Muscle layer of colon (tissue), 2 donors: ENCODE data around the gene MYB.
A peak's percentile ranks its signal among the peaks of the same experiment; 100 is the strongest.
"Not testable (repeated sequence)": the region's sequence is repeated elsewhere in the genome, so short reads cannot be mapped to it uniquely, and the experiment has no call there.

ENCODE experiments used
- H3K27ac ChIP-seq: one replicate; pipeline ENCODE4 v1.7.0; 2013; ENCODE audit warnings: low read depth, mild to moderate bottlenecking, low read length, moderate library complexity
- H3K27me3 ChIP-seq, 2 donors: one replicate each; pipeline ENCODE4 v1.7.0; 2013; ENCODE audit warnings: low read length in 2 of 2, mild to moderate bottlenecking in 2 of 2; ENCODE audit not compliant: insufficient read depth in 2 of 2, control insufficient read depth in 1 of 2
- H3K36me3 ChIP-seq: one replicate; pipeline ENCODE4 v1.7.0; 2013; ENCODE audit warnings: mild to moderate bottlenecking, low read length; ENCODE audit not compliant: insufficient read depth
- H3K4me1 ChIP-seq: one replicate; pipeline ENCODE4 v1.7.0; 2013; ENCODE audit warnings: mild to moderate bottlenecking, low read length; ENCODE audit not compliant: insufficient read depth
- H3K4me3 ChIP-seq, 2 donors: one replicate each; pipeline ENCODE4 v1.7.0; 2013; ENCODE audit warnings: low read length in 2 of 2, low read depth in 1 of 2, mild to moderate bottlenecking in 1 of 2, moderate library complexity in 1 of 2
- H3K9ac ChIP-seq: one replicate; pipeline ENCODE4 v1.7.0; 2013; ENCODE audit warnings: low read length
- H3K9me3 ChIP-seq: one replicate; pipeline ENCODE4 v1.7.0; 2013; ENCODE audit warnings: mild to moderate bottlenecking, low read length
- donor health status: abdominal sarcoma.
- donor health status: Adenocarcinoma of cecum.

MYB gene

DNA sequence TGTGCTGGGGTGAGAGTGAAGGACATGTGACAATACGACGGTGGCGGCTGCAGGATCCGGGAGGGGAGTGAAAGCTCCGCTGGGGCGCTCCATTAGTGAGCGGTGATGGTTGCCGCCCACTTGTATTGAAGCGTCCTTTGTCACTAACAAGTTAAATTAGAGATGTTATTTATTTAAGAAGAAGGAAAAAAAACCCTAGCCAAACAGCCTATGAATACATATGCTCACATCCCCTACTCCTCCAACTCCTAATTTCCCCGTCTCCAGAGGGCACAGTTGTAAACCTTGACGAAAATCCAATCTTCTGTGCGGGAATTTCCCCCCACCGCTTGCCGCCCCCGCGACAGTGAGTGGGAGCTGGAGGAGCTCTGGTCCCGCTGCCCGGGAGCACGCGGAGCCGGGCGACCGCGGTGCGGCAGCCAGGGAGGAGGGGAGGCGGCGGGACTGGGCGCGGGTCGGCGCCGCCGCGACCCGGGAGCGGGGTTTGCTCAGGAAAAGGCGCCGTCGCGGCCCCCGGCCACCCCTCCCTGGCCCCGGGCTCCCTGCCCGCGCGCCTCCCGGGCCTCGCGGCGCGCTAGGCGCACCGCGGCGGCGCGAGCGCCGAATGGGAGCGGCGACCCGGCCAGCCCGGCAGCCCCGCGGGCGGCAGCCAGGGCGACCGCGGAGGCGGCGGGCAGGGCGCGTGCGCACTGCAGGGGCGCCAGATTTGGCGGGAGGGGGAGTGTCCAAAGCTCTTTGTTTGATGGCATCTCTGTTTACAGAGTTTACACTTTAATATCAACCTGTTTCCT is at the start of gene MYB:
TSS of gene MYB (plus strand) at position 767 of the 791 bp plus-strand sequence. CDS start 206 bp downstream, outside the sequence.
- Histone ChIP-seq H3K4me3 (peak within 1 kb of the TSS; percentile 54 to 55), H3K27me3 (peaks cover 25 to 37% of the 10 kb centered on the region in 2 donors), H3K4me1 (peaks cover 12% of the 10 kb centered on the region), H3K9ac (no peak within 1 kb of the TSS), H3K9me3 (no peaks in the 10 kb centered on the region), H3K36me3 (no peaks in the 10 kb centered on the region), H3K27ac (no peak within 1 kb of the TSS)

- H3K4me3 ChIP-seq = no peak overlapping the region
- no peak overlapping the region for H3K27ac ChIP-seq
- no peaks in the 10 kb centered on the region for H3K4me1 ChIP-seq
- H3K27me3 ChIP-seq = no peaks in the 10 kb centered on the region
- no peaks in the 10 kb centered on the region for H3K9me3 ChIP-seq
- H3K9ac ChIP-seq = no peak overlapping the region
- H3K36me3 ChIP-seq = no peaks in the 10 kb centered on the region
These were observed 48.3 kb upstream of the MYB start for GRCh38 chr6:135132776-135133175.

GRCh38 chr6:135135835-135136234 is 45.3 kb upstream of the MYB start:
- no peak overlapping the region for H3K9ac ChIP-seq
- no peak overlapping the region for H3K27ac ChIP-seq
- H3K27me3 ChIP-seq = no peaks in the 10 kb centered on the region
- H3K9me3 ChIP-seq = no peaks in the 10 kb centered on the region
- no peak overlapping the region for H3K4me3 ChIP-seq
- no peaks in the 10 kb centered on the region for H3K36me3 ChIP-seq
- no peaks in the 10 kb centered on the region for H3K4me1 ChIP-seq

DNA sequence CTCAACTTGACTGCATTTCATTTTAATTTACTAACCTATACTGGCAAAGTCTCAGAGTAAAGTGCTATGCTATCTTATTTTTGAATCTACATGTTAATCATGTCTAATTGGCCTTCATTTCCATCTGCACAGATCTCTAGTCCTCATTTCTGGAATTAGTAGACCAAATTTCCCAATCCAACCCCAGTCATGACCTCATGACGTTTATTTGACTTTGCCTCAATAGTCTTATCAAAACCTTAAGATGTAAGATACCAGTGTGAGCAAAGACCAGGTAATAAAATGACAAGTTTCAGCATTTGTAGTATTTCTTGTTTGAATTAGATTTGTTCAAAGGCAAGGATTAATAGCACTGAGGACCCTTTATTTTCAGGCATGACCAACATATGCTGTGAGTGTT is 43.3 kb upstream of the MYB start:
- no peaks in the 10 kb centered on the region for H3K27me3 ChIP-seq
- H3K4me1 ChIP-seq = no peaks in the 10 kb centered on the region
- no peak overlapping the region for H3K9ac ChIP-seq
- H3K4me3 ChIP-seq = no peak overlapping the region
- no peaks in the 10 kb centered on the region for H3K9me3 ChIP-seq
- H3K27ac ChIP-seq = no peak overlapping the region
- no peaks in the 10 kb centered on the region for H3K36me3 ChIP-seq

DNA sequence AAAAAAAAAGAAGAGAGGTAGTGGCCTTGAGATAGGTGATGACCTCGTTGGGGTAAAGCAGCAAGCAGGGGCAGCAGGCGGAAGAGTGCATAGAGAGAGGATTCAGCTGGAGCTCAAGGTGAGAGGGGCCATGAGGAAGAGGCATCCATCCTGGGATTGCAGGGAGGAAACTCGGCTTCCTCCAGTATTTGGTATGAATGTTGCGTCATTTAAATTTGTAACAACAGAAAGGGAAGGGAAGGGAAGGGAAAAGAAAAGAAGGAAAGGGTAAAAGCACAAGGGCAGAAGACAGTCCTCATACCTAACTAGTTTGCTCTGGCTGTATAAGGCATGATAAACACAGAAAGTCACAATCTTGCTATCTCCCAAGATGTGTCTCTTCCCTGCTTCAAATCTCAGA is 39.9 kb upstream of the MYB start:
- Histone ChIP-seq H3K27me3 (no peaks in the 10 kb centered on the region), H3K9me3 (no peaks in the 10 kb centered on the region), H3K4me3 (no peak overlapping the region), H3K4me1 (no peaks in the 10 kb centered on the region), H3K27ac (no peak overlapping the region), H3K9ac (no peak overlapping the region), H3K36me3 (no peaks in the 10 kb centered on the region)

- H3K9ac ChIP-seq = no peak overlapping the region
- no peaks in the 10 kb centered on the region for H3K27me3 ChIP-seq
- no peak overlapping the region for H3K4me3 ChIP-seq
- no peaks in the 10 kb centered on the region for H3K4me1 ChIP-seq
- H3K36me3 ChIP-seq = no peaks in the 10 kb centered on the region
- no peak overlapping the region for H3K27ac ChIP-seq
- no peaks in the 10 kb centered on the region for H3K9me3 ChIP-seq
These were observed 39.4 kb upstream of the MYB start for GRCh38 chr6:135141728-135142127.

- H3K4me3 ChIP-seq, H3K27ac ChIP-seq, H3K27me3 ChIP-seq, H3K9me3 ChIP-seq, H3K9ac ChIP-seq, H3K36me3 ChIP-seq, H3K4me1 ChIP-seq: not testable (repeated sequence)
These were observed 38.9 kb upstream of the MYB start for GRCh38 chr6:135142232-135142631.

DNA sequence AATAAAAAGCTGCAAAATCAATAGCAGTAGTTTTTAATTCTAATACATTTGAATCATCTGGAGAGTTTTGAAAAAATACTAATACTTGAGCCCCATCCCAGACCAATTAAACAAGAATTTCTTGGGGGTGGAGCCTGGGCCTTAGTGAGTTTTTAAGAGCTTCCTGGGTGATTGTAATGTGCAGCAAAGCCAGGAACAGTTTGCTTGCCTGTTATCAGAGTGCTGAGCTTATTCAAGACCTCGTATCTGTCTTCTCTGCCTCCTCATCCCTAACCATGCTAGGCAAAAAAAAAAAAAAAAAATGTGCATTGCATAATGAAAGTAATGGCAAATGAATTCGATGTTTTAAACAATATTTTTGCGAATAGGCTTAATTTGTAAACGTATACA is 36.4 kb upstream of the MYB start:
- no peaks in the 10 kb centered on the region for H3K27me3 ChIP-seq
- H3K36me3 ChIP-seq = no peaks in the 10 kb centered on the region
- H3K9me3 ChIP-seq = no peaks in the 10 kb centered on the region
- no peak overlapping the region for H3K9ac ChIP-seq
- H3K27ac ChIP-seq = no peak overlapping the region
- H3K4me3 ChIP-seq = no peak overlapping the region
- no peaks in the 10 kb centered on the region for H3K4me1 ChIP-seq

DNA sequence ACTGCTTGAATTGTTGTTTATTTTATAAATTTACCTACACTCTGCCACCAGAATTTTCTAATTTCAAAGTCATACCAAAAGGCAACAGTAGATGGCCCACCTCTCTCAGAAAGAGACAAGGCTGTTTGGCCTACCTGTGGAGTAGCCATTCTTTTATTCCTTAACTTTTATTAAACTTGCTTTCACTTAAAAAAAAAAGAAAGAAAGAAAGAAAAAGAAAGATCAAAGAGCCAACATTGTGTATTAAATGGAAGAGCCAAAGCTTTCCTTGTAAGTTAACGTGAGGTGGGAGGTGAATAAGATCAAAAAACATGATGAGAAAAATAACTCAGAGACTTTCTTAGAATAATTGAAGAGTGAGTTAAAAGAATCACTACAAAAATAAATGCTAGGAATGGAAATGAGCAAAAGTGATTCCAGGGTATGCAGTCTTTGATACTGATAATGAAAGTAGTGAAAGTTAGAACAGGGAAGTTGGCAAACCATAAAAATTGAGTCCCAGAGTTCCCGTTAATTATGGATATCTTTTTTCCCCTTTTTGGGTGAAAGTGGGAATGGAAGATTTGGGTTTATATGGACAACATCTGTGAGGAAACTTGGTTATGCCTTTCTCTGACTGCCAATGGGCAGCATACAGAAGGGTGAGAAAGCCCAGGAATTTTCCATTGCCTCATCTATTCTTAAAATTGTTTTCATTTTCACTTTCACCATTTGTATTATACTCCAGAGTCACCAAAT is 35.9 kb upstream of the MYB start:
- Histone ChIP-seq H3K4me1 (no peaks in the 10 kb centered on the region), H3K27ac (no peak overlapping the region), H3K9me3 (no peaks in the 10 kb centered on the region), H3K36me3 (no peaks in the 10 kb centered on the region), H3K9ac (no peak overlapping the region), H3K4me3 (no peak overlapping the region), H3K27me3 (no peaks in the 10 kb centered on the region)

GRCh38 chr6:135146162-135146934 is 34.8 kb upstream of the MYB start:
- H3K4me3 ChIP-seq = no peak overlapping the region

More at GRCh38 chr6:135146162-135146934, 34.8 kb upstream of the MYB start:
- H3K27me3 ChIP-seq = no peaks in the 10 kb centered on the region
- H3K27ac ChIP-seq = no peak overlapping the region
- no peaks in the 10 kb centered on the region for H3K36me3 ChIP-seq
- no peak overlapping the region for H3K9ac ChIP-seq
- no peaks in the 10 kb centered on the region for H3K9me3 ChIP-seq
- no peaks in the 10 kb centered on the region for H3K4me1 ChIP-seq
